Trophoblast cell (in vitro differentiated cells and primary cell): ENCODE measurements around the gene GPR15.
A peak's percentile ranks its signal among the peaks of the same experiment; 100 is the strongest.

ENCODE experiments used
- DNase-seq, 2 donors: peaks; one replicate each; pipeline ENCODE4 v3.0.0-alpha.2; 2016
- H2AFZ ChIP-seq: 2 replicates; pipeline ENCODE4 v1.6.1; 2013; ENCODE audit warnings: low read length, moderate library complexity, mild to moderate bottlenecking; ENCODE audit not compliant: insufficient read depth, poor library complexity
- H2AK5ac ChIP-seq: 2 replicates; pipeline ENCODE4 v1.6.1; 2013; ENCODE audit warnings: mild to moderate bottlenecking, low read length
- H2BK120ac ChIP-seq: 2 replicates; pipeline ENCODE4 v1.6.1; 2013; ENCODE audit warnings: low read length, mild to moderate bottlenecking, moderate library complexity; ENCODE audit not compliant: insufficient read depth, poor library complexity
- H2BK12ac ChIP-seq: 2 replicates; pipeline ENCODE4 v1.6.1; 2013; ENCODE audit warnings: mild to moderate bottlenecking, low read length, moderate library complexity
- H2BK5ac ChIP-seq: 2 replicates; pipeline ENCODE4 v1.6.1; 2013; ENCODE audit warnings: low read length, low read depth, moderate library complexity, mild to moderate bottlenecking; ENCODE audit not compliant: poor library complexity
- H3K14ac ChIP-seq: 2 replicates; pipeline ENCODE4 v1.6.1; 2013; ENCODE audit warnings: mild to moderate bottlenecking, low read length
- H3K18ac ChIP-seq: 2 replicates; pipeline ENCODE4 v1.6.1; 2013; ENCODE audit warnings: mild to moderate bottlenecking, low read length
- H3K23ac ChIP-seq: 2 replicates; pipeline ENCODE4 v1.6.1; 2013; ENCODE audit warnings: low read length
- H3K27ac ChIP-seq: 2 replicates; pipeline ENCODE4 v1.5.1; 2013; ENCODE audit warnings: low read depth, mild to moderate bottlenecking, inconsistent platforms, low read length, moderate library complexity
- H3K27me3 ChIP-seq: 2 replicates; pipeline ENCODE4 v1.6.1; 2013; ENCODE audit warnings: inconsistent platforms, mild to moderate bottlenecking, low read length, moderate library complexity; ENCODE audit not compliant: insufficient read depth
- H3K36me3 ChIP-seq, 2 experiments: 1 replicate in 1 of 2; 2 replicates in 1 of 2; pipeline ENCODE4 v1.6.1; 2013; ENCODE audit warnings: low read length in 2 of 2, mild to moderate bottlenecking in 2 of 2, moderate library complexity in 1 of 2; ENCODE audit not compliant: insufficient read depth in 2 of 2, control insufficient read depth in 1 of 2
- H3K4ac ChIP-seq: 2 replicates; pipeline ENCODE4 v1.6.1; 2013; ENCODE audit warnings: low read depth, mild to moderate bottlenecking, low read length, moderate library complexity
- H3K4me1 ChIP-seq, 2 experiments: 1 replicate in 1 of 2; 2 replicates in 1 of 2; pipeline ENCODE4 v1.6.1; 2013; ENCODE audit warnings: low read length in 2 of 2, mild to moderate bottlenecking in 2 of 2, moderate library complexity in 1 of 2; ENCODE audit not compliant: insufficient read depth in 2 of 2, control insufficient read depth in 1 of 2
- H3K4me2 ChIP-seq: 2 replicates; pipeline ENCODE4 v1.6.1; 2013; ENCODE audit warnings: inconsistent platforms, mild to moderate bottlenecking, low read length, moderate library complexity
- H3K4me3 ChIP-seq: 2 replicates; pipeline ENCODE4 v1.5.1; 2013; ENCODE audit warnings: mild to moderate bottlenecking, low read depth, low read length, inconsistent platforms
- H3K79me1 ChIP-seq: one replicate; pipeline ENCODE4 v1.6.1; 2013; ENCODE audit warnings: low read length
- H3K79me2 ChIP-seq: 2 replicates; pipeline ENCODE4 v1.6.1; 2013; ENCODE audit warnings: low read length, mild to moderate bottlenecking; ENCODE audit not compliant: control insufficient read depth, insufficient read depth, poor library complexity
- H3K9ac ChIP-seq: 2 replicates; pipeline ENCODE4 v1.6.1; 2013; ENCODE audit warnings: mild to moderate bottlenecking, low read length
- H3K9me3 ChIP-seq: 2 replicates; pipeline ENCODE4 v1.6.1; 2013; ENCODE audit warnings: low read depth, mild to moderate bottlenecking, control low read depth, inconsistent platforms, low read length; ENCODE audit not compliant: insufficient read depth
- H4K12ac ChIP-seq: 2 replicates; pipeline ENCODE4 v1.6.1; 2013; ENCODE audit warnings: low read depth, mild to moderate bottlenecking, low read length, moderate library complexity
- H4K8ac ChIP-seq: 2 replicates; pipeline ENCODE4 v1.6.1; 2013; ENCODE audit warnings: low read depth, mild to moderate bottlenecking, low read length, moderate library complexity
- H4K91ac ChIP-seq: one replicate; pipeline ENCODE4 v1.6.1; 2013; ENCODE audit warnings: low read depth, mild to moderate bottlenecking, low read length, moderate library complexity
- whole genome bisulfite sequencing: extraction: QIAGEN DNeasy Blood & Tissue Kit; methylation state at CpG from one replicate; pipeline ENCODE4 v1.1.7; 2013; ENCODE audit warnings: missing lambda C conversion rate; ENCODE audit not compliant: insufficient read length, insufficient coverage; ENCODE audit errors: extremely low coverage; 5-methylcytosine and 5-hydroxymethylcytosine counted together

The GPR15 gene

GRCh38 chr3:98574132-98574531 lies 42.4 kb downstream of the GPR15 start:
- no peak overlapping the region for H4K12ac ChIP-seq
- no peaks in the 10 kb centered on the region for H3K27me3 ChIP-seq
- H2AK5ac ChIP-seq, result no peak overlapping the region
- H3K23ac ChIP-seq, result no peak overlapping the region
- no peaks in the 10 kb centered on the region for H3K79me2 ChIP-seq
- no peaks in the 10 kb centered on the region for H3K36me3 ChIP-seq
- H3K4me1 ChIP-seq, result peaks cover 0 to 2% of the 10 kb centered on the region in 2 experiments
- no peak overlapping the region for H2BK12ac ChIP-seq
- no peak overlapping the region for H2BK5ac ChIP-seq
- no peak overlapping the region for H3K9ac ChIP-seq
- H3K4ac ChIP-seq, result no peak overlapping the region
- no peak overlapping the region for H2BK120ac ChIP-seq
- H3K14ac ChIP-seq, result no peak overlapping the region
- no CpG with 5 or more reads among the region's 6 CpGs for WGBS
- H4K91ac ChIP-seq, result no peak overlapping the region
- H3K4me3 ChIP-seq, result no peak overlapping the region
- no peak overlapping the region for H4K8ac ChIP-seq
- H2AFZ ChIP-seq, result no peak overlapping the region
- no peaks in the 10 kb centered on the region for H3K79me1 ChIP-seq
- H3K9me3 ChIP-seq, result no peaks in the 10 kb centered on the region
- no peak overlapping the region for H3K18ac ChIP-seq
- no peak overlapping the region for H3K4me2 ChIP-seq
- DNase-seq, result no peak
- H3K27ac ChIP-seq, result no peak overlapping the region

- Histone ChIP-seq H4K12ac (no peak overlapping the region), H3K4me2 (no peak overlapping the region), H2BK120ac (no peak overlapping the region), H4K91ac (no peak overlapping the region), H2AK5ac (no peak overlapping the region), H3K18ac (no peak overlapping the region), H3K36me3 (peaks cover 3 to 4% of the 10 kb centered on the region in 2 experiments), H3K27ac (no peak overlapping the region), H3K23ac (no peak overlapping the region), H4K8ac (no peak overlapping the region), H3K4me1 (peaks cover 0 to 2% of the 10 kb centered on the region in 2 experiments), H3K9me3 (no peaks in the 10 kb centered on the region), H3K14ac (no peak overlapping the region), H3K79me1 (no peaks in the 10 kb centered on the region), H2BK12ac (no peak overlapping the region), H3K4ac (no peak overlapping the region), H3K4me3 (no peak overlapping the region), H3K27me3 (no peaks in the 10 kb centered on the region), H2BK5ac (no peak overlapping the region), H3K79me2 (no peaks in the 10 kb centered on the region), H3K9ac (no peak overlapping the region), H2AFZ (no peak overlapping the region)
- peak; percentile 89 to 94 for DNase-seq
- no CpG with 5 or more reads among the region's 4 CpGs for whole genome bisulfite sequencing
Measured at GRCh38 chr3:98577178-98577895, 45.6 kb downstream of the GPR15 start.

GRCh38 chr3:98580401-98581386 lies 48.9 kb downstream of the GPR15 start:
- Histone ChIP-seq H3K14ac (no peak overlapping the region), H2AFZ (no peak overlapping the region), H3K79me2 (no peaks in the 10 kb centered on the region), H3K4me3 (no peak overlapping the region), H3K4ac (no peak overlapping the region), H3K4me2 (no peak overlapping the region), H4K8ac (no peak overlapping the region), H3K9me3 (no peaks in the 10 kb centered on the region), H3K27ac (no peak overlapping the region), H4K91ac (no peak overlapping the region), H3K79me1 (no peaks in the 10 kb centered on the region), H3K9ac (no peak overlapping the region), H2BK120ac (no peak overlapping the region), H3K18ac (no peak overlapping the region), H2BK12ac (no peak overlapping the region), H2AK5ac (no peak overlapping the region), H3K27me3 (no peaks in the 10 kb centered on the region), H2BK5ac (no peak overlapping the region), H3K23ac (no peak overlapping the region), H3K4me1 (peaks cover 0 to 5% of the 10 kb centered on the region in 2 experiments), H4K12ac (no peak overlapping the region), H3K36me3 (peaks cover 3 to 6% of the 10 kb centered on the region in 2 experiments)
- DNase-seq, result no peak
- no CpG with 5 or more reads among the region's 8 CpGs for WGBS

- no peak overlapping the region for H3K18ac ChIP-seq
- no peak overlapping the region for H2AFZ ChIP-seq
- H3K4ac ChIP-seq, result no peak overlapping the region
- no peak for DNase-seq
- no CpG with 5 or more reads among the region's 1 CpG for WGBS
- H3K27ac ChIP-seq, result no peak overlapping the region
- no peak overlapping the region for H4K91ac ChIP-seq
- no peaks in the 10 kb centered on the region for H3K79me2 ChIP-seq
- H4K8ac ChIP-seq, result no peak overlapping the region
- H3K4me2 ChIP-seq, result no peak overlapping the region
- no peak overlapping the region for H2BK5ac ChIP-seq
- H3K4me1 ChIP-seq, result peaks cover 0 to 5% of the 10 kb centered on the region in 2 experiments
- H3K9ac ChIP-seq, result no peak overlapping the region
- no peak overlapping the region for H2BK12ac ChIP-seq
- no peak overlapping the region for H3K14ac ChIP-seq
- H3K27me3 ChIP-seq, result no peaks in the 10 kb centered on the region
- no peak overlapping the region for H4K12ac ChIP-seq
- no peaks in the 10 kb centered on the region for H3K9me3 ChIP-seq
- peaks cover 3 to 9% of the 10 kb centered on the region in 2 experiments for H3K36me3 ChIP-seq
- H3K4me3 ChIP-seq, result no peak overlapping the region
- no peak overlapping the region for H2AK5ac ChIP-seq
- H3K23ac ChIP-seq, result no peak overlapping the region
- H2BK120ac ChIP-seq, result no peak overlapping the region
- no peaks in the 10 kb centered on the region for H3K79me1 ChIP-seq
Measured at GRCh38 chr3:98581474-98581873, 49.7 kb downstream of the GPR15 start.
